Measurements from ENCODE around the gene CTU1.

CTU1 gene

DNA sequence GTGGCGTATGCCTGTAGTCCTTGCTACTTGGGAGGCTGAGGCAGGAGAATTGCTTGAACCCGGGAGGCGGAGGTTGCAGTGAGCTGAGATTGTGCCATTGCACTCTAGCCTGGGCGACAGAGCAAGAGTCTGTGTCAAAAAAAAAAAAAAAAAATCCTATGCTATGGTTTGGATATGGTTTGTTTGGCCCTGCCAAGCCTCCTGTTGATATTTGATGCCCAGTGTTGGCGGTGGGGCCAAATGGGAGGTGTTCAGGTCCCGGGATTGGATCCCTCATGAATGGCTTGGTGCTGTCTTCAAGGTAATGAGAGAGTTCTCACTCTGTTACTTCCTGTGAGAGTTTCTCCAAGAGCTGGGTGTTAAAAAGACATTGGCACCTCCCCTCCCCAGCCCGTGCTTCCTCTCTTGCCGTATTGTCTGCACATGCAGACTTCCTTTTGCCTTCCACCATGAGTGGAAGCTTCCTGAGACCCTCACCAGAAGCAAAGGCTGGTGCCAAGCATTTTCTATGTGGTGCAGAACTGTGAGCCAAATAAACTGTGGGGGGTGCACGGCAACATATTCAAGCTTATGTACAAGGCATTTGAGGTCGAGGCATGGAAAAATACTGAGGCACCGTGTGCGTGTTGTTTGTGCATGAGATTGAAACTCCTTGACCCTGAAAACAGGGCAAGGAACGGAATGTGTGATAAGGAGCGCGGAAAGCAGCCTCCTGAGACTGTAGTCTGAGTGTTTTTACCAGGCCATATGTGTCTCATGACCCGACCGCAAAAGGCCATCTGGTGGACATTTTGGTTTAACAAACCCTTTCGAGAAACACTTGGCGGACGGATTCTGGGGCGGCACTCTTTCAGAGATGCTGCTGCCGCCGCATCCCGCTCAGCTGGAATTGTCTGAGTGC, 23.8 kb upstream of the CTU1 start:
- DNase-seq: no peak

GRCh38 chr19:51129716-51130115, 21.5 kb upstream of the CTU1 start:
- DNase-seq: no peak

- no peak for DNase-seq
Observed at GRCh38 chr19:51128227-51128626, 20.0 kb upstream of the CTU1 start.

- DNase-seq: peak; percentile 20 to 36
Observed at GRCh38 chr19:51127755-51128154, 19.5 kb upstream of the CTU1 start.

DNA sequence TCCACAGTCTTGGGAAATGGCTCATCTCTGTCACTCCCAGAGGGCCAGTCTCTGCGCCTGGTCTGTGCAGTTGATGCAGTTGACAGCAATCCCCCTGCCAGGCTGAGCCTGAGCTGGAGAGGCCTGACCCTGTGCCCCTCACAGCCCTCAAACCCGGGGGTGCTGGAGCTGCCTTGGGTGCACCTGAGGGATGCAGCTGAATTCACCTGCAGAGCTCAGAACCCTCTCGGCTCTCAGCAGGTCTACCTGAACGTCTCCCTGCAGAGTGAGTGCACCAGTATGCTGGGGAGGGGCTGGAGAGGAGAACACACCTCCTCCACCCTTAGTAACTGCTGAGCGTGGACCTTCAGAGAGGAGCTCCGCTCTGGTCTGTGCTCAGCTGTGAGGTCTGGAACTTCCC, 18.8 kb upstream of the CTU1 start:
- DNase-seq: no peak

DNA sequence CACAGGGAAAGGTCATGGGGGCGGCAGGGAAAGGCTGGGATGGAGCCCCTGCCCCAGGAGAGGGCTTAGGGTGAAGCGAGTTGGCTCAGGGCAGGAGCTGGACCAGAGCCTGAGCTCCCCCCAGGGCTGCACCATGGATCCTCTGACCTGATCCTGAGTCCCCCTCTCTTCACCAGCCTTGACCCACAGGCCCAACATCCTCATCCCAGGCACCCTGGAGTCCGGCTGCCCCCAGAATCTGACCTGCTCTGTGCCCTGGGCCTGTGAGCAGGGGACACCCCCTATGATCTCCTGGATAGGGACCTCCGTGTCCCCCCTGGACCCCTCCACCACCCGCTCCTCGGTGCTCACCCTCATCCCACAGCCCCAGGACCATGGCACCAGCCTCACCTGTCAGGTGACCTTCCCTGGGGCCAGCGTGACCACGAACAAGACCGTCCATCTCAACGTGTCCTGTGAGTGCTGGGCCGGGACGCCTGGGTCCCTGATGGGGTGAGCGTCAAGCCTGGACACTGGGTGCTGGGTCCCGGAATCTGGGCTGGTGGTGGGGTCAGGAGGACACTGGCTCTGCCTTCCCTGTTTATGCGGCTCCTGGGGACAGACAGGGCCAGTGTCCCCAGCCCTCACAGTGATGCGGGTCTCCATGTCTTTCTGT, 17.3 kb upstream of the CTU1 start:
- no peak for DNase-seq

DNA sequence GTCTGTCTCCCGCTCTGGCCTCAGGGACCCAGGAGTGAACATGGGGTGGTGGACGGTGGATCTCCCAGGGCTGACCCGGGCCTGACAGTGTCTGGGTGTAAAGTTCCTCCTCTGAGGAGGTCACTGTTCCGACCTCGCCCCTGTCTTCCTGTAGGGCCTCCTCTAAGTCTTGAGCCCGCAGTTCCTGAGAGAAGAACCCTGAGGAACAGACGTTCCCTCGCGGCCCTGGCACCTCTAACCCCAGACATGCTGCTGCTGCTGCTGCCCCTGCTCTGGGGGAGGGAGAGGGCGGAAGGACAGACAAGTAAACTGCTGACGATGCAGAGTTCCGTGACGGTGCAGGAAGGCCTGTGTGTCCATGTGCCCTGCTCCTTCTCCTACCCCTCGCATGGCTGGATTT, 16.5 kb upstream of the CTU1 start, which contains the start of gene SIGLEC9:
SIGLEC9 (plus strand) TSS at position 178 of the 400 bp plus-strand sequence; CDS start at position 247, 69 bp downstream.
- no peak for DNase-seq

- DNase-seq: no peak
Observed at GRCh38 chr19:51124216-51124615, 16.0 kb upstream of the CTU1 start.

DNA sequence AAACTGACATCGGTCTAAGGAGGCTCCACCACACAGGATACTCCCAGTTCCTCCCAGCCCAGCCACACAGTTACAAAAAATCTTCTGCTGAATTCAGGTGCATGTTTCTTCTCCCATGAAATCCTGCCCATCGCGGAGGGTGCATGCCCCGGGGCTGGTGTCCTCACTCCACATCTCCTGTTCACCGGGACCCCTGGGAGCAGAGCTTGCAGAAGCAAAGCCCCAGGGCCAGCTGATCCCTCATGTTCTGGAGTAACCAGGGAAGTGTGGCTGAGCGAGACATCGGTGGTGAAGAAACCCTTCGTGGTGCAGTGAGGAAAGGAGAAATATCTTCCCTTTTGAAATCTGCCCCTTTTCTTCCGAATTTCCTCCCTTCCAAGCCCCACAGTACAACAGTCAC, 15.6 kb upstream of the CTU1 start:
- no peak for DNase-seq

DNA sequence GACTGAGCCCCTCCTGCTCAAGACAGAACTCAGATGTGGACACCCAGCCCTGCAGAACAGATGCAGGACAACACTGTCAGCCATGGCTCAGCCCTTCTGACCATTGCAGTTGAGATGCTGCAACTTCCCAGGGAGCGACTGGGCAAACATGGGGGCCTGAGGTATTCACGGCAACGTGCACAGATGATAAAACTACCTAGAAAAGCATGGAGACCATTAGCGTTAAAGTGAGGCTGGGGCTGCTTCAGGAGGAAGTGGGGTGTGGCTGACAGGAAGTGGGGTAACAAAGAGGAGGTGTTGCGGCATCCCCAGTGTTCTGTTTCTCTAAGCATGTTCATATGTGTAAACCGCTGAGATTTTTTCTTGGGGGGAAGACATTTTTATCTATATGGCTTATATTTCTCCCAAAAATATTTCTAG, 15.2 kb upstream of the CTU1 start:
- peak; percentile 29 to 35 for DNase-seq

GRCh38 chr19:51122112-51122981, 14.1 kb upstream of the CTU1 start:
- DNase-seq: no peak

GRCh38 chr19:51121257-51121656, 13.0 kb upstream of the CTU1 start:
- peak; percentile 5 to 17 for DNase-seq

DNA sequence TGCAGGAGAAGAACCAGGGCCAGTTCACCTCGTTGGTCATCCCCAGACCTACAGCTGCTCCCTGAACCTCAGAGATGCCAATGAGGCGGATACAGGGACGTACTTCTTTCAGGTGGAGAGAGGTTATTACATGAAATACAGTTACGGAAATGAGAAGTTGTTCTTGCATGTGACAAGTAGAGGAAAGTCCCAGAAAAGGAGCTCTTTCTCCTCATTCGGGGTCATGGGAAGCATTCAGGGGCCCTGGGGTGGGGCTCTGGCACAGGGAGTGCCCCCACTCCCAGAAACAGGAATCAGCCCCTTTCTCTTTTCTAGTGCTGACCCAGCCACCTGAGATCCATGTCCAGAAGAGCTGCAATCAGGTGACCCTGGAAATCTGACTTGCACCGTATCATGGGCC, 12.0 kb upstream of the CTU1 start:
- no peak for DNase-seq

- DNase-seq: no peak
Observed at GRCh38 chr19:51119611-51120010, 11.4 kb upstream of the CTU1 start.

DNA sequence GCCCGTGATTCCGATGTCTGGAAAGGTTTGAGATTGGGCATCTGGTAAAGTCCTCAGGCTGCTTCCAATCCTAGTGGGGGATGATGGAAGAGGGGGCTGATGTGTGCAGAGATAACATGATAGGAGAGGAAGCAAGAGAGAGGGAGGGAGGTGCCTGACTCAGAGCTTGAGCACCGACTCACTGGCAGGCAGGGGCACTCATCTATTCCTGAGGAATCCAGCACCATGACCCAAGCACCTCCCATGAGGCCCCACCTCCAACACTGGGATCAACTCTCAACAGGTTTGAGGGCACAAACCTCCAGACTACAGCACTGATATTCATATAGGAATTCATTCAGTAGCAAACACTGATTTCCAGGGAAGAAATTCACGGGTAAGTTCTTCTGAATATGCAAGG, 10.9 kb upstream of the CTU1 start:
- DNase-seq: no peak

GRCh38 chr19:51116736-51117286, 8.6 kb upstream of the CTU1 start:
- DNase-seq: no peak

DNA sequence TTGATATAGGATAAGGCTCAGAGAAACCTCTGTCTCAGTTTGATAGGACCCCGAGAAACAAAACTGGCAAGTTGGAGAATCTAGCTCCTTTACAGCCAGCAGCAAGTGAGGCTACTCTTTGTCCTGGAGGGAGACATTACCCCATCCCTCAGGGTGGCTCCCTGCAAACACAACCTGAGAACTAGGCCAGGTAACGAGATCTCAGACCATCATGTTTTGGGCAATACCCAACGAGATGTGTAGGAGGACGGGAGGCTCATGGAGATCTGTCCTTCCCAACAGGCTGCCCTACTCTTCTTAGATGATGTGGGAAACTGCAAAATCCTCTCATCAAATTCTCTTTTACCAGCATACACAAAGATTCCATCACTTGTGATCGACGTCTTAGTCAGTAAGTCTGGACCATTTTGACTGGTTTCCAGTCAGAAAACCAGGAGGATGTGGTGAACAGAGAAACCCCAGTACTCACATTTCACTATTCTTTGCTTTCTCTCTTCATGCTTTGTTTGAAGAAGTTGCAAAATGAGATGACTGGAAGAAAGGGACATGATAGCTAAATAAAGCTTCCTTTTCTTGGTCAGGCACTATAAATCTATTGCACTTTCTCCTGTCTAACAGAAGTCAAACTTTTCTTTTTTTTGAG, 6.0 kb upstream of the CTU1 start:
- no peak for DNase-seq

DNA sequence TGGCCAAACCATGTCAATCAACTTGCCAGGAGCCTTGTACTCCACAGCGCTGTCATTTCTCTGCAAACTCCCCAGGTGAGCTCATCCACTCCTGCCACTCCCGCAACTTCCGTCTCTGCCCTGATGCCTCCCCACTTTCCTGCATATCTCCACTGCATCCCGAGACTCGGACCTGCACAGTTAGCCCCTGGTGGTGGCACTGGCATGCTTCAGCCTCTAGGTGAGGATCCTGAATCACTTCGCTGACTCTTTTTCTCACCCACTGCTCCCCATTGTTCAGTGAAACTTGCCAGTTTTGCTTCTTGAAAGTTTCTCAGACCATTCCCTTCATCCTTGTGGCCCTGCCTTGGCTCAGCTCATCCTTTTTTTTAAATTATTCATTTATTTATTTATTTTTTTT, 3.4 kb upstream of the CTU1 start:
- DNase-seq: peak in 1 of 2 experiments; percentile 4

GRCh38 chr19:51110666-51110971, 2.4 kb upstream of the CTU1 start:
- no peak for DNase-seq

DNA sequence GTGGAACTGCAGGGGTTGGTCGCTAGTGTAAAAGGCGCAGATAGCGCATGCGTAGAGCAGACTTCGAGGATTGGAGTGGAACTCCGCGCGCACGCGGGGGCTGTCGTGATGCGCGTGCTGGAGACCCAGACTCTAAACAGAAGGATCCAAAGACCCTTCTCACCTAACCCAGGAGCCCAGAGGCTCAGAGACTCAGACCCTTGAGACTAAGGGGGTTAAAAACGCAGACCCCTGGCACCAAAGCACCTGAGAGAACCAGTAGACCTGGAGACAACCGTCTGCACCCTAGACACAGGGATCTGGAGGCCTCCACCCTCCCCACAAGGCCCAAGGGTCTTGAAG, 567 bp upstream of the CTU1 start:
- DNase-seq: no peak

DNA sequence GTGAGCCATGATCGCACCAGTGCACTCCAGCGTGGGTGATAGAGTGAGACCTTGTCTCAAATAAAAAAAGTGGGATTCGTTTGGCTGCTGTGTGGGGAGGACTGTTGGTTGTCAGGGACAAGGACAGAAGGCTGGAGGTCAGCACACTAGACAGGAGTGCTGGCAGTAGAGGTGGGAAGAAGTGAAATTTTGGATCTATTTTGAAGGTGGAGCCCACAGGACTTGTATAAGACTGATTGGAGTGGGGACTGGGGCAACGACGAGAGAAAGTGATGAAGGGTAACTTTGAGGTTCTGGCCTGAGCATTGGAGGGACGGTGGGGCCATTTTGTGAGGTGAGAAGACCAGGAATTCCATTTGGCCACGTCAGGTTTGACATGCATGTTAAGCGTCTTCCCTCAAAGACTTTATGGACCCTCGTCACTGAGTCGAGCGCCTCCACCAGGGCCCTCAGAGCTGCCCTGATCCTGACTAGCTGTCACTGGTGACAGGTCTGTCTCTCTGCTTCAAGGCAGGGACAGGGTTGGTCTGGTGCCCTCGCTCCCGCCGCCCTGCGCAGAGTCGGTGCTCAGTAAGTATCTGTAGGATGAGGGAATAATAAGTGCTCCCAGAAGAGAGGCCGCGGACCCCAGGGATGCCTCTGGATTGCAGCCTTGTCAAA, 673 bp downstream of the CTU1 start:
- DNase-seq: no peak

DNA sequence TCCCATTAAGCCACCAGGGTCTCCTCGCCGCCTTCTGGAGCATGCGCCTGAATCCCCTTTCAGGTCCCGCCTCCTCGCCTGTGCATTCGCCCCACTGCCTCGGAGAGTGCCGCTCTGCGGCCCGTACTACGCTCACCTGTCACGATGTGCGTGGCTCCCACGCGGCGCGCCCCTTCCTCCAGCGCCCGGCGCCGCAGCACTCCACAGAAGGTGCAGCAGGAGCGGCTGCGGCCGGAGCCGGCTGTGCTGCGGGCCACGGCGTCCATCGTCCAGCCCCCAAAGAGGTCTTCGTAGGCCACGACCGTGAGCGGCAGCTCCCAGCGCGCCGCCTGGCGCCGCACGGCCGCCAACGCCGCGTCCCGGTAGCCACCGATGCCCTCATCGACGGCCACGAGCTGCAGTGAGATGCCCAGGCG, 4.3 kb downstream of the CTU1 start:
- no peak for DNase-seq

Measured in AML-193 (cell line).